ENCODE results near the gene BRAT1.

The BRAT1 gene

GRCh38 chr7:2572101-2572842 lies 16.9 kb upstream of the BRAT1 start:
- Histone ChIP-seq H3K4me1 (ENCODE audit: insufficient read depth, low read length, poor library complexity, severe bottlenecking) (peaks cover 2% of the 10 kb centered on the region), H2AFZ (ENCODE audit: low read length) (no peak overlapping the region), H3K4me2 (ENCODE audit: low read depth, low read length, poor library complexity, severe bottlenecking) (no peak overlapping the region), H3K9me3 (ENCODE audit: insufficient read depth, low read depth, low read length) (no peaks in the 10 kb centered on the region), H3K36me3 (ENCODE audit: insufficient read depth, low read length) (no peaks in the 10 kb centered on the region), H3K9ac (ENCODE audit: low read depth, low read length, poor library complexity, severe bottlenecking) (no peak overlapping the region), H4K20me1 (ENCODE audit: insufficient read depth, low read length, poor library complexity, severe bottlenecking) (no peaks in the 10 kb centered on the region), H3K9me2 (replicated peaks; ENCODE audit: low read depth, low read length) (no peaks in the 10 kb centered on the region), H3K27me3 (ENCODE audit: insufficient read depth, low read length, poor library complexity, severe bottlenecking) (no peaks in the 10 kb centered on the region), H3K4me3 (ENCODE audit: low read length, poor library complexity, severe bottlenecking) (no peak overlapping the region), H3F3A (ENCODE audit: low read depth) (no peaks in the 10 kb centered on the region), H3K79me2 (ENCODE audit: insufficient read depth, low read length) (no peaks in the 10 kb centered on the region)
- TF ChIP-seq EZH2phosphoT487 (IDR thresholded peaks at IDR 0.05; ENCODE audit: borderline replicate concordance) (no peak), CTCF (conservative IDR thresholded peaks at IDR 0.05; ENCODE audit: low read length) (no peak)

GRCh38 chr7:2571409-2571808 lies 16.1 kb upstream of the BRAT1 start:
- H3F3A ChIP-seq (ENCODE audit: low read depth), result no peaks in the 10 kb centered on the region
- H3K27me3 ChIP-seq (ENCODE audit: insufficient read depth, low read length, poor library complexity, severe bottlenecking), result no peaks in the 10 kb centered on the region
- H3K9me2 ChIP-seq (replicated peaks; ENCODE audit: low read depth, low read length), result no peaks in the 10 kb centered on the region
- no peak overlapping the region for H3K9ac ChIP-seq (ENCODE audit: low read depth, low read length, poor library complexity, severe bottlenecking)
- H3K4me3 ChIP-seq (ENCODE audit: low read length, poor library complexity, severe bottlenecking), result no peak overlapping the region
- TF ChIP-seq EZH2phosphoT487 (IDR thresholded peaks at IDR 0.05; ENCODE audit: borderline replicate concordance), result no peak
- no peak for TF ChIP-seq CTCF (conservative IDR thresholded peaks at IDR 0.05; ENCODE audit: low read length)
- peaks cover 2% of the 10 kb centered on the region for H3K4me1 ChIP-seq (ENCODE audit: insufficient read depth, low read length, poor library complexity, severe bottlenecking)
- H3K9me3 ChIP-seq (ENCODE audit: insufficient read depth, low read depth, low read length), result no peaks in the 10 kb centered on the region
- H3K36me3 ChIP-seq (ENCODE audit: insufficient read depth, low read length), result no peaks in the 10 kb centered on the region
- H3K79me2 ChIP-seq (ENCODE audit: insufficient read depth, low read length), result no peaks in the 10 kb centered on the region
- H3K4me2 ChIP-seq (ENCODE audit: low read depth, low read length, poor library complexity, severe bottlenecking), result no peak overlapping the region
- H2AFZ ChIP-seq (ENCODE audit: low read length), result no peak overlapping the region
- no peaks in the 10 kb centered on the region for H4K20me1 ChIP-seq (ENCODE audit: insufficient read depth, low read length, poor library complexity, severe bottlenecking)

- Histone ChIP-seq H3K36me3 (ENCODE audit: insufficient read depth, low read length) (no peaks in the 10 kb centered on the region), H4K20me1 (ENCODE audit: insufficient read depth, low read length, poor library complexity, severe bottlenecking) (no peaks in the 10 kb centered on the region), H2AFZ (ENCODE audit: low read length) (no peak overlapping the region), H3K9ac (ENCODE audit: low read depth, low read length, poor library complexity, severe bottlenecking) (no peak overlapping the region), H3K79me2 (ENCODE audit: insufficient read depth, low read length) (no peaks in the 10 kb centered on the region), H3K4me2 (ENCODE audit: low read depth, low read length, poor library complexity, severe bottlenecking) (no peak overlapping the region), H3K27me3 (ENCODE audit: insufficient read depth, low read length, poor library complexity, severe bottlenecking) (no peaks in the 10 kb centered on the region), H3K9me2 (replicated peaks; ENCODE audit: low read depth, low read length) (no peaks in the 10 kb centered on the region), H3K4me3 (ENCODE audit: low read length, poor library complexity, severe bottlenecking) (no peak overlapping the region), H3F3A (ENCODE audit: low read depth) (no peaks in the 10 kb centered on the region), H3K4me1 (ENCODE audit: insufficient read depth, low read length, poor library complexity, severe bottlenecking) (no peaks in the 10 kb centered on the region), H3K9me3 (ENCODE audit: insufficient read depth, low read depth, low read length) (no peaks in the 10 kb centered on the region)
- no peak for TF ChIP-seq EZH2phosphoT487 (IDR thresholded peaks at IDR 0.05; ENCODE audit: borderline replicate concordance)
- no peak for TF ChIP-seq CTCF (conservative IDR thresholded peaks at IDR 0.05; ENCODE audit: low read length)
These were observed 14.7 kb upstream of the BRAT1 start for GRCh38 chr7:2570021-2570420.

Measured in Loucy (cell line).